GM19025 (cell line): ENCODE data around the gene RGS4.

Experiments
- ATAC-seq: cut with Tn5 transposase; IDR thresholded peaks from one replicate; pipeline ENCODE4 v1.9.1; 2021; ENCODE audit warnings: mild to moderate bottlenecking, low read depth, moderate library complexity; ENCODE audit not compliant: unreplicated experiment

The RGS4 gene

GRCh38 chr1:163069142-163069541, at the start of gene RGS4:
RGS4 (plus strand) TSS chr1:163069361; CDS start chr1:163069485, 124 bp downstream.
- ATAC-seq: no peak

- no peak for ATAC-seq
These were observed 47.0 kb upstream of the RGS4 start for GRCh38 chr1:163022129-163022528.

- no peak for ATAC-seq
These were observed 41.6 kb upstream of the RGS4 start for GRCh38 chr1:163027610-163028009.

GRCh38 chr1:163029901-163030300, 39.3 kb upstream of the RGS4 start:
- ATAC-seq: no peak

- no peak for ATAC-seq
These were observed 33.5 kb upstream of the RGS4 start for GRCh38 chr1:163035446-163036249.

- ATAC-seq: no peak
These were observed 32.5 kb upstream of the RGS4 start for GRCh38 chr1:163036671-163037070.

- ATAC-seq: no peak
These were observed 30.0 kb upstream of the RGS4 start for GRCh38 chr1:163038928-163039706.

- ATAC-seq: no peak
These were observed 29.5 kb upstream of the RGS4 start for GRCh38 chr1:163039707-163040093.

GRCh38 chr1:163046071-163046470, 23.1 kb upstream of the RGS4 start:
- no peak for ATAC-seq

- no peak for ATAC-seq
These were observed 21.1 kb upstream of the RGS4 start for GRCh38 chr1:163047951-163048659.

GRCh38 chr1:163048869-163049268, 20.3 kb upstream of the RGS4 start:
- ATAC-seq: no peak

GRCh38 chr1:163049296-163049695, 19.9 kb upstream of the RGS4 start:
- no peak for ATAC-seq

- ATAC-seq: no peak
These were observed 18.7 kb upstream of the RGS4 start for GRCh38 chr1:163050496-163050895.

GRCh38 chr1:163054181-163054591, 15.0 kb upstream of the RGS4 start:
- ATAC-seq: no peak

- no peak for ATAC-seq
These were observed 14.2 kb upstream of the RGS4 start for GRCh38 chr1:163055005-163055404.

- ATAC-seq: no peak
These were observed 13.6 kb upstream of the RGS4 start for GRCh38 chr1:163055531-163055930.

- ATAC-seq: no peak
These were observed 12.3 kb upstream of the RGS4 start for GRCh38 chr1:163056831-163057230.

- no peak for ATAC-seq
These were observed 8.7 kb upstream of the RGS4 start for GRCh38 chr1:163060343-163061007.

GRCh38 chr1:163063143-163063542, 6.0 kb upstream of the RGS4 start:
- ATAC-seq: no peak

- ATAC-seq: no peak
These were observed 5.6 kb upstream of the RGS4 start for GRCh38 chr1:163063610-163064009.

GRCh38 chr1:163066168-163066567, 3.0 kb upstream of the RGS4 start:
- ATAC-seq: no peak
